A673 (cell line): ENCODE results near the gene GRK1. TPM values are rescaled to one million over a fixed set of nuclear protein-coding genes. Genes with fewer than 3 reads are reported as not detected.

ENCODE experiments used
- BruUV-seq: library from RNA; stranded (reverse); fragments of 400-500 nt; replicated peaks from 2 replicates; lab custom pipeline; 2021; lab: Mats Ljungman, UMichigan
- CTCF ChIA-PET: fragments of 300-600 bp; sonication (Branson Sonifier 250); formaldehyde crosslinking; loops from one replicate; lab custom pipeline; 2022; ENCODE audit warnings: antibody characterized with exemption; lab: Charles Lee
- POLR2A ChIA-PET: fragments of 300-600 bp; sonication (Branson Sonifier 250); formaldehyde crosslinking; loops from one replicate; lab custom pipeline; 2022; ENCODE audit warnings: antibody characterized with exemption; ENCODE audit not compliant: low non-redundant PET; lab: Charles Lee
- DNase-seq: peaks from one replicate; pipeline ENCODE4 v3.0.0-alpha.2; 2015; ENCODE audit warnings: low spot score
- H3K27ac ChIP-seq: fragments of 200-600 bp; sonication (generic); 2 replicates; pipeline ENCODE4 v1.5.1; 2016; ENCODE audit warnings: mixed run types, low read depth, mild to moderate bottlenecking, mixed read lengths, antibody characterized with exemption, low read length; ENCODE audit not compliant: poor library complexity, severe bottlenecking
- H3K27me3 ChIP-seq: fragments of 200-600 bp; sonication (generic); replicated peaks from 2 replicates; pipeline ENCODE4 v1.6.1; 2017; ENCODE audit warnings: mixed run types, low read depth, mild to moderate bottlenecking, mixed read lengths, antibody characterized with exemption, low read length; ENCODE audit not compliant: insufficient read depth, poor library complexity
- H3K36me3 ChIP-seq: fragments of 200-600 bp; sonication (generic); 2 replicates; pipeline ENCODE4 v1.6.1; 2016; ENCODE audit warnings: mixed run types, mild to moderate bottlenecking, mixed read lengths, antibody characterized with exemption, low read length; ENCODE audit not compliant: insufficient read depth, poor library complexity, severe bottlenecking
- H3K4me1 ChIP-seq: fragments of 200-600 bp; sonication (generic); 2 replicates; pipeline ENCODE4 v1.6.1; 2017; ENCODE audit warnings: mixed run types, mild to moderate bottlenecking, mixed read lengths, antibody characterized with exemption, low read length; ENCODE audit not compliant: insufficient read depth, poor library complexity, severe bottlenecking
- H3K4me3 ChIP-seq: fragments of 200-600 bp; sonication (generic); 2 replicates; pipeline ENCODE4 v1.5.1; 2016; ENCODE audit warnings: low read depth, mixed run types, mild to moderate bottlenecking, mixed read lengths, low read length; ENCODE audit not compliant: poor library complexity, severe bottlenecking
- H3K9me3 ChIP-seq: fragments of 200-600 bp; sonication (generic); 2 replicates; pipeline ENCODE4 v1.6.1; 2016; ENCODE audit warnings: mixed run types, low read depth, mild to moderate bottlenecking, mixed read lengths, antibody characterized with exemption, low read length; ENCODE audit not compliant: poor library complexity, severe bottlenecking
- CTCF ChIP-seq: fragments of 300-800, 200-600 bp; sonication (generic); conservative IDR thresholded peaks from 2 replicates; pipeline ENCODE4 v1.5.1; 2017; ENCODE audit warnings: low read depth, mild to moderate bottlenecking, antibody characterized with exemption, low read length, moderate library complexity, mixed read lengths
- EZH2 ChIP-seq: fragments of 200-600 bp; sonication (generic); IDR thresholded peaks from 2 replicates; pipeline ENCODE4 v1.6.1; 2017; ENCODE audit warnings: borderline replicate concordance, low read depth, mild to moderate bottlenecking, mixed read lengths, antibody characterized with exemption, low read length; ENCODE audit not compliant: poor library complexity, severe bottlenecking
- intact Hi-C: fragments of 100-400 bp; cut with micrococcal nuclease; formaldehyde crosslinking; loops from one replicate; pipeline ENCODE4 v1.10.0; 2022; ENCODE audit not compliant: unreplicated experiment
- total RNA-seq: library from RNA; stranded (reverse); gene quantifications from 2 replicates; pipeline ENCODE4 v1.2.3, GENCODE V29; 2021

GRK1 gene
- total RNA-seq, 1 experiment from 2014 or later = not detected

GRCh38 chr13:113740661-113741060, 73.6 kb downstream of the GRK1 start:
- Histone ChIP-seq H3K9me3 (no peaks in the 10 kb centered on the region), H3K4me1 (no peaks in the 10 kb centered on the region), H3K27ac (no peak overlapping the region), H3K36me3 (no peaks in the 10 kb centered on the region), H3K4me3 (no peak overlapping the region), H3K27me3 (no peaks in the 10 kb centered on the region)
- no peak for TF ChIP-seq EZH2
- no peak for TF ChIP-seq CTCF
- intact Hi-C loops = no loop called here
- DNase-seq = no peak
- BruUV-seq = no TSS peak
- ChIA-PET POLR2A (no interaction called here), CTCF (no interaction called here)

- no peak overlapping the region for H3K27ac ChIP-seq
- no TSS peak for BruUV-seq
- no peak for TF ChIP-seq CTCF
- no peak for TF ChIP-seq EZH2
- H3K4me1 ChIP-seq = no peaks in the 10 kb centered on the region
- H3K36me3 ChIP-seq = no peaks in the 10 kb centered on the region
- no peaks in the 10 kb centered on the region for H3K9me3 ChIP-seq
- no peaks in the 10 kb centered on the region for H3K27me3 ChIP-seq
- ChIA-PET CTCF (no interaction called here), POLR2A (no interaction called here)
- no peak for DNase-seq
- intact Hi-C loops = no loop called here
- no peak overlapping the region for H3K4me3 ChIP-seq
These were observed 74.2 kb downstream of the GRK1 start for GRCh38 chr13:113741191-113741668.

GRCh38 chr13:113742000-113742441, 75.0 kb downstream of the GRK1 start:
- peak; percentile 55 for DNase-seq
- Histone ChIP-seq H3K27me3 (no peaks in the 10 kb centered on the region), H3K4me3 (no peak overlapping the region), H3K4me1 (no peaks in the 10 kb centered on the region), H3K9me3 (no peaks in the 10 kb centered on the region), H3K27ac (no peak overlapping the region), H3K36me3 (no peaks in the 10 kb centered on the region)
- no peak for TF ChIP-seq EZH2
- peak; percentile 43 for TF ChIP-seq CTCF
- CTCF ChIA-PET = no interaction called here
- no TSS peak for BruUV-seq
- POLR2A ChIA-PET = no interaction called here
- intact Hi-C loops = no loop called here
